Effector CD4-positive, alpha-beta T cell (primary cell): ENCODE results near the gene TMEM151A.
"Not testable (repeated sequence)": the region's sequence is repeated elsewhere in the genome, so short reads cannot be mapped to it uniquely, and the experiment has no call there.

Experiments used
- DNase-seq: peaks from one replicate; pipeline ENCODE4 v3.0.0-alpha.2; 2020

TMEM151A gene

GRCh38 chr11:66267379-66268243 lies 24.1 kb upstream of the TMEM151A start:
- DNase-seq = peak; percentile 81

- DNase-seq = peak; percentile 100
Observed at GRCh38 chr11:66268244-66268951, 23.3 kb upstream of the TMEM151A start, which contains the start of gene RAB1B. Gene RAB1B (plus strand): TSS chr11:66268639. CDS start chr11:66268680, 41 bp downstream.

DNA sequence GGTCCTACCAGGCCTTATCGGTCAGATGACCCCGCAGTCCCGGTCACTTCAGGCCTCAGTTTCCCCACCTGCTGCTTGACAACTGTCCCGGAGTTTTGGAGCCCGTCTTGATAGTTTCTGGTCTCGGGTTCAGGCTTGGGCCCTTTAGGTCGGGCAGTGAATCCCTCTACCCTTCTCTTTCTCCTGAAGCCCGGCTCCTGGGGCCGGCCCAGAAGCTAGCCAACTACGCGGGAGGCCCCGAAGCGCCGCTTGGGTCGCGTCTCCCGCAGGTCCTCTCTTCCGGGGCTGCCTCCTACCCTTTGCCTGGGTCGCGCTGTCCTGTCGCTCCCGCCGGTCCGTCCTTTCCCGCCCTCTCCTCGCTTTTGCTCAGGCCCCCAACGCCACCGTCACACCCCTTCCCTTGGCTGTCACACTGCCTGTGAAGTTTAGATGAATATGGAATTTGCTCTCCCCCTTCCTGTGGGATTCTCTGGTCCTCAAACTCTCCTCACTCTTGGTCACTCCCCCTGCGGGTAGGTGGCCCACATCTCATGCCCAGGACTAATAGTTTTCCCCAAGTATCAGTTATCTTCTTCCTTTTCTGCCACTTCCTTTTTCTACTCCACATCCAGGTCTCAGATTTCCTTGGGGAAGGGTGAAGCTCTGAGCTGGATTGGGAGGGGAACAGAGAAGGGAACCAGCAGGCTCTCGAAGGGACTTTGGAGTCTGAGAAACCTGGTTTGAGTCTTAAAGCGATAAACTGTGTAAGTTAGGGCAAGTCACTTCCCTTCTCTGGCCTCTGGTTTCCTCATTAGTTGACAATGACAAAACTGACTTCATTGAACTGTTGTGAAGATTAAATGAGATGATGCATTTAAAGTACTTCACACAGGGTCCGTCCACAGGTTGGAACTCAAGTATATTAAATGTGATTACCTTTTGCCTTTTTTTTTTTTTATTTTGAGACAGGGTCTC lies 22.5 kb upstream of the TMEM151A start:
- DNase-seq = no peak

DNA sequence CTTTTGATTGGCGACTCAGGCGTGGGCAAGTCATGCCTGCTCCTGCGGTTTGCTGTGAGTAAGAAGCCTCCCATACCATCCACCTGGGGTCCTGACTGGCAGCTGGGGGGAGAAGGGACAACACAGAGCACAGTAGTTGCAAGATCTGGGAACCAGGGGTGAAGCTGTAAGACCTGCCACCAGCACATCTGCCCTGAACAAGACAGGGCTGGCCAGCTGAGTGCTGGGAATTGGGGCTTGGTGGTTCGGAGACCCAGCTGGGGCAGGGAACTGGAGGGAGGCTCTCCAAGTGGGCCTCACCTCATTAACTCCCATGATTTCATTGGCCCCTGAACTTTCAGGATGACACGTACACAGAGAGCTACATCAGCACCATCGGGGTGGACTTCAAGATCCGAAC lies 19.9 kb upstream of the TMEM151A start:
- no peak for DNase-seq

DNA sequence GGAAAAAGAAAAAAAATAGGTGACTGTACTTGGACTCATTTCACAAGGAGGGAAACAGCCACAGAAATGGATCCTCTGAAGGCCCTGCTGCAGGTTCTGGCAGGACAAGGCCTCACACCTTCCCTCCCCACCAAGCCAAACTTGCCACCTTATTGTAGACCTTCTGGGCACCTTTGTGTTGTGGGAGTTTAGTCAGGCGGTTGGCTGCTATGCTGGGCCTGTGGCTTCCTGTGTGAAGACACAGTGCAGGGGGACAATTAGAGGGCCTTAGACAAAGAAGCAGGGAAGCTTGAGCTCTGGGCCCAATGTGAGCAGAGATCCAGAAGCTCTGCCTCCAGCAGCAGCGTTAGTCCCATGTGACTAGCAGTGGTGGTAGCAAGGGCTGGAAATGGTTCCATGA lies 19.1 kb upstream of the TMEM151A start:
- DNase-seq = no peak

- DNase-seq = no peak
Observed at GRCh38 chr11:66274219-66274618, 17.5 kb upstream of the TMEM151A start.

DNA sequence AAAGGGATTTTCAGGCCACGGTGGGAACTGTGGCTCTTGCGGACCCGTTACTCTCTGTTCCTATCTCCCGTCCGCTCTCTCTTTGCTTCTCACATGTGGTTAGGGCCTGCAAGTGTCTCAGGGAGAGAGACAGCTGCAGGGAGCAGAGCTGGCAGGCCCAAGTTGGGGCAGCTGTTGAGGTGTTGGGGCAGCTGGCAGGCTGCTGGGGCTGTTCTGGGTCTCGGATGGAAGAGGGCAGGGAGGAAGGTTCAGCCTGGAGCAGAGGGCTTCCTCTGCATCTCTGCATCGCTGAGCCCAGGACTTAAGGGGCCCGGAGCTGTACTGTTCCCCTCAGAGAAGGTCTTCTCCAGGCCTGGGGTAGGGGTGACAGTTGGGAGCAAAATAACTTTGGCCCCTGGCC lies 16.3 kb upstream of the TMEM151A start:
- no peak for DNase-seq

- no peak for DNase-seq
Observed at GRCh38 chr11:66275984-66276612, 15.6 kb upstream of the TMEM151A start.

DNA sequence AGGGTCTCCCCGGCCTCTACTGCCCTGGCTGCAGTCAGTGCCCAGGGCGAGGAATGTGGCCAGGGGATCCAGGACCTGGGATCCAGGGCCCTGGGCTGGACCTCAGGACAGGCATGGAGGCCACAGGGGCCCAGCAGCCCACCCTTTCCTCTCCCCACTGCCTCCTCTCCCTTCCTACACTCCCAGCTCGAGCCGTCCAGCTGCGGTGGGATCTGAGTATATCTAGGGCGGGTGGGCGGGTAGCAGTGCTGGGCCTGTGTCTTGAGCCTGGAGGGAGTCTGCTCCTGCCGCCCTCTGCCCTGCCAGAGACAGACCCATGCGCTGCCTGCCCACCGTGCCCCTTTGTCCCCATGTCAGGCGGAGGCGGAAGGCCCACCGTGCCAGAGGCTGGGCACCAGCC lies 15.1 kb upstream of the TMEM151A start:
- not testable (repeated sequence) for DNase-seq

- DNase-seq = not testable (repeated sequence)
Observed at GRCh38 chr11:66277064-66277463, 14.6 kb upstream of the TMEM151A start.

DNA sequence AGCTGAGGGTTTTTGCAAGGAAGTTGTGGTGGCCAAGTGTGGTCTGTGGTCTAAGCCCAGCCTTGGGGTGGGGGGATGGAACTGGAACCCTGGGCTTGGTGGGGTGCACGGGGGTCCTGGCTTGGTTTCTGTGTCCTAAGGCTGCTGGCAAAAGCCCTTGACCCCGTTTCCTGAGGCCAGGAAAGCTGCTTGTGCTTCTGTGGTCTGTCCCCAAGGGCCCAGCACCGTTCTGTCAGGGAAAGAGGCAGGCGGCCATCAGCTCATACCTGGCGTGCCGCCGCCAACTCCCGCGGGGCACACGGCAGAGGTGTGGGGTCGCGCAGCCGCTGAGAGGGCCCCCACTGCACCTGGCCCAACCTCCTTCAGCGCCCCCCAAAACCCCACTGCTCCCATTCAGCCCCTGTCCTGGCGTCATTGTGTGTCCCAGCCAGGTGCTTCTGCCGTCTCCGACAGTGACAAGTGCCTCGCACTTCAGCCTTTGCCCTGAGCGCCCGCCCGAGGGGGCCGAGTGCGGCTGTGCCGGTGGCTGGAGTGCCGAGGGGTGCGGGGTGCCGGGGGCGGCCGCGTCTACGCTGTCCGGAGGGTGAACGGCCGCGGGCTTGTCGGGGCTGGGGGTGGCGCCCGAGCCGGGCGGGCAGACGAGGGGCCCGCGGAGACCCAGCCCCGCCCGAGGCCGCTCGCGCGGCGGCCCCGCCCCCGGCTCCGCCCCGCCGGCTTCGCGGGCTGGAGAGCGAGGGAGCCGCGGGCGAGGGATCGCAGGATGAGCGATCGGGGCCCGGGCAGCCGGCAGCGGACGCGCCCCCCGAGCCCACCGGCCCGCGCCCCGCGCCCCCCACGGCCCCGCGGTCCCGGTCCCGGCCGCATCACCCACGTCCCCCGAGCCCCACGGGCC lies 14.0 kb upstream of the TMEM151A start, which contains the start of gene CNIH2:
CNIH2 (plus strand) TSS at position 705 of the 892 bp plus-strand sequence. CDS start 282 bp downstream, outside the sequence.
- DNase-seq = peak; percentile 38

DNA sequence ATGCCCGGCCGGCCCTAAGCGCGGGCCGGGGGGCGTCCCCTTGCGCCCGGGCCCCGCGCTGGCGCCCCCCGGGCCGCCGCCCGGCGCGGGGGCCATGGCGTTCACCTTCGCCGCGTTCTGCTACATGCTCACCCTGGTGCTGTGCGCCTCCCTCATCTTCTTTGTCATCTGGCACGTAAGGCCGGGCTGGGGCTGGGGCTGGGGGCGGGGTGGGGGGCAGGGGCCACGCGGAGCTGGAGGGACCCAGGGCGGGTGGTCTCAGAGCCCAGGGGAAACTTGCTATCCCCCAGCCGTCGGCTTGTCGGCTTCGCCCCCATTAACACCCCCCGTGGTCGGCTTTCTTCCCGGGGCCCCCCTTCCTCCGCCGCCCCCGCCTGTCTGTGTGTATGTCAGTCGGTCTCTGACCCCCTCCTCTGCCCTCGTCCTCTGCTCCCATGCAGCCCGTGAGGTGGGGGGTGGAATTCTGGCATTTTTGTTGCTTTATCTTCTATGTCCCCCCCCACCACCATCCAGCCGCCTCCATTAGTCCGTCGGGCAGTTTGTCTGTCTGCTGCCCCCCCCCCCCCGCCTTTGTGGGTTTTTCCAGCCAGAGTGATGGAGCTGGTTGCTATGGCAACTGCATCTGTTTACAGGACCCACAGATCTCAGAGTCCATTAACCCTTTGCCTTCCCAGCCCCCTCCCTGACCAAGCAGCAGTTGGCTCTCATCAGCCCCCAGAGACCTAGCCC lies 13.2 kb upstream of the TMEM151A start:
- DNase-seq = no peak

GRCh38 chr11:66279092-66279734 lies 12.5 kb upstream of the TMEM151A start:
- no peak for DNase-seq

GRCh38 chr11:66280428-66280827 lies 11.3 kb upstream of the TMEM151A start:
- no peak for DNase-seq

DNA sequence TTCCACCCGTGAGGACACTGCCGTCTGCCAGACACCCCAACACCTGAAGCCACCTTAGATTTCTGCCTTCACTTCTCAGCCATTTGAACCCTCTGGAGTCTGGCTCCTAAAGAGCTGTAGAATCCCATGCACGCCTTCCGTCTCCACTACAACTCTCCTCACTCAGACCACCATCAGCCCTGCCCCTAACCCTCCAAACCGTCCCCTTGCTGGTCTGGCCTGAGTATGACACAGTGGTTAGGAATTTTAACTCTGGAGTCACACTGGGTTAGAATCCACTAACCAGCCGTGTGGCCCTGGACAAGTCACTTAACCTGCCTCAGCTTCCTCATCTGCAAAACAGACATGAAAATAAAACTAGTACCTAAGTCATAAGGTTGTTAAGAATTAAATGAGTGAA lies 10.7 kb upstream of the TMEM151A start:
- DNase-seq = no peak

- DNase-seq = no peak
Observed at GRCh38 chr11:66281776-66282467, 9.8 kb upstream of the TMEM151A start.

DNA sequence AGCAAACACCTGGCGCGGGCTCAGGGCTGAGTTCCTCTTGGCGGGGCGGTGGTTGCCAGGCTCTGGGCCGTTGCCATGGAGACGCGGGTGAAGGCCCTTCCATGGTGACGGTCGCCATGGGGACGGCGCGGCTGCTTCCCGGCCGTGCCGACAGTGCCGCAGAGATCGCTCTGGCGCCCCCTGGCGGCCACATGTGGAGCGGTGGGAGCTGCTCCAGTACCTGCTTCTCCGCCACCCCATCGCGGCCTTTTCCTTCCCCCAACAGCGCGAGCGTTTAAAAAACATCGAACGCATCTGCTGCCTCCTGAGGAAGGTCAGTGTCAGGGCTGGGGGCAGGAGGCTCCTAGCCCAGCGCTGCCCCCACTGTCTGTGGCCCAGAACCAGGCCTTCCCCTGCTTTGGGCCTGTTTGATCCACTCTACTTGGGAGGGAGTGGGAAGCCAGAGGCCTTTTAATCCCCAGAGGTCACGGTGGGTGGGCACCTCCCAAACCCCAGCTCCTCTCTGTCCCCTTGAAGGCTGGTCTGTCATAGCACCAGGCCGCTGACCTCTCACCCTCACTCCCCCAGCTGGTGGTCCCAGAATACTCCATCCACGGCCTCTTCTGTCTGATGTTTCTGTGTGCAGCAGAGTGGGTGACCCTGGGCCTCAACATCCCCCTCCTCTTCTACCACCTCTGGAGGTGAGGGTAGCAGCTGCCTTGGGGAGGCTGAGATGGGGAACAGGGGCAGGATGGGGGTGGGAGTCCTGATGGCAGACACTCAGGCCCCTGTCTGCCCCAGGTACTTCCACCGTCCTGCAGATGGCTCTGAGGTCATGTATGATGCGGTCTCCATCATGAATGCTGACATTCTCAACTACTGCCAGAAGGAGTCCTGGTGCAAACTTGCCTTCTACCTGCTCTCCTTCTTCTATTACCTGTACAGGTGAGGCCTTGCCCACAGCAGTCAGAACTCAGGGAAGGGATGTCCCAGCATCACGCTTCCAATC lies 8.9 kb upstream of the TMEM151A start:
- peak; percentile 100 for DNase-seq
